Measurements from ENCODE around the gene CSNK1D.

CSNK1D gene

DNA sequence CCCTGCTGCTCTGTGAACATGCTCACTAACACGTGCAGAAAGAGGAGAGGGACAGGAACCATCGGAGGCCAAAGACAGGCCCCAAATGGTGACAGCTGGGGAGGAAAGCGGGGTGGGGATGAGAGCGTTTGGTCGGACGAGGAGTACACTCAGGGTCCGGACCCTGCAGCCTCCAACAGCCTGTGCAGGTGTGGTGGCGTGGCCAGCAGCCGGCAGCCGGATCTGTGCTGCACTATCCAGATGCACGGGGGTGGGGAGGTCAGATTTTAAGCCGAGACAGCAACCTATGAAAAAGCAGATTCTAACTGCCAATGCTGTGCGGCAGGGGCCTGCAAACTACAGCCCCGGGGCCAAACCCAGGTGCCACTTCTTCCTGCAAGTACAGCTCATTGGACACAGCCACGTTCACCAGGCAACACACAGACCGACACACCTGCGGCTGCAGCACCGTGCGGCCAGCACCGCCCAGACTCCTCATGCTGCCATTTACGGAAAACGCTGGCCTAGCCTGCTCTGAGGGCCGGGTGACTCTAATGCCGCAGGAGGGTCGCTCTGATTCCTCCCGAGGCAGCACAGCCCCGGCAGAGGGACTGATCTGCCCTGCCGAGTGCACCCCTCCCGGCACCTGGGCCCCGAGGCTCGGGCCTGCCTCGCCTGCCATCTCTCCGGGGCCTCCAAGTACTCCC, 23.5 kb downstream of the CSNK1D start:
- peaks cover 7% of the 10 kb centered on the region for H3K79me2 ChIP-seq (ENCODE audit: control insufficient read depth, low read length)
- H3K4me3 ChIP-seq (ENCODE audit: low read length): no peak overlapping the region
- H3K36me3 ChIP-seq (ENCODE audit: control insufficient read depth, low read length): peaks cover 88% of the 10 kb centered on the region
- TF ChIP-seq EZH2phosphoT487 (IDR thresholded peaks at IDR 0.05; ENCODE audit: borderline replicate concordance, low read length): no peak
- TF ChIP-seq, protein P1, sequence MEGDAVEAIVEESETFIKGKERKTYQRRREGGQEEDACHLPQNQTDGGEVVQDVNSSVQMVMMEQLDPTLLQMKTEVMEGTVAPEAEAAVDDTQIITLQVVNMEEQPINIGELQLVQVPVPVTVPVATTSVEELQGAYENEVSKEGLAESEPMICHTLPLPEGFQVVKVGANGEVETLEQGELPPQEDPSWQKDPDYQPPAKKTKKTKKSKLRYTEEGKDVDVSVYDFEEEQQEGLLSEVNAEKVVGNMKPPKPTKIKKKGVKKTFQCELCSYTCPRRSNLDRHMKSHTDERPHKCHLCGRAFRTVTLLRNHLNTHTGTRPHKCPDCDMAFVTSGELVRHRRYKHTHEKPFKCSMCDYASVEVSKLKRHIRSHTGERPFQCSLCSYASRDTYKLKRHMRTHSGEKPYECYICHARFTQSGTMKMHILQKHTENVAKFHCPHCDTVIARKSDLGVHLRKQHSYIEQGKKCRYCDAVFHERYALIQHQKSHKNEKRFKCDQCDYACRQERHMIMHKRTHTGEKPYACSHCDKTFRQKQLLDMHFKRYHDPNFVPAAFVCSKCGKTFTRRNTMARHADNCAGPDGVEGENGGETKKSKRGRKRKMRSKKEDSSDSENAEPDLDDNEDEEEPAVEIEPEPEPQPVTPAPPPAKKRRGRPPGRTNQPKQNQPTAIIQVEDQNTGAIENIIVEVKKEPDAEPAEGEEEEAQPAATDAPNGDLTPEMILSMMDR (IDR thresholded peaks at IDR 0.05; ENCODE audit: low read depth, low read length, poor library complexity, severe bottlenecking): no peak
- H3K9me3 ChIP-seq (ENCODE audit: control insufficient read depth, insufficient read depth, low read length): no peaks in the 10 kb centered on the region
- no peak overlapping the region for H3K4me2 ChIP-seq (ENCODE audit: low read length)
- H3K4me1 ChIP-seq (ENCODE audit: control insufficient read depth, low read length): no peaks in the 10 kb centered on the region
- H4K20me1 ChIP-seq (ENCODE audit: control insufficient read depth, insufficient read depth, low read depth, low read length): 0 out of 2 replicates have a peak, but pooled peaks cover 2% of the 10 kb centered on the region
- H3K9me2 ChIP-seq (replicated peaks; ENCODE audit: control insufficient read depth, low read length): no peaks in the 10 kb centered on the region
- no peaks in the 10 kb centered on the region for H3F3A ChIP-seq (ENCODE audit: control insufficient read depth, insufficient read depth)
- no peaks in the 10 kb centered on the region for H3K27me3 ChIP-seq (ENCODE audit: control insufficient read depth, low read length)
- no peak overlapping the region for H3K27ac ChIP-seq (ENCODE audit: low read depth, low read length)

GRCh38 chr17:82248815-82249674, 24.5 kb downstream of the CSNK1D start:
- H3K4me3 ChIP-seq (ENCODE audit: low read length): no peak overlapping the region
- H3K27ac ChIP-seq (ENCODE audit: low read depth, low read length): no peak overlapping the region
- H3K36me3 ChIP-seq (ENCODE audit: control insufficient read depth, low read length): peaks cover 94% of the 10 kb centered on the region
- H4K20me1 ChIP-seq (ENCODE audit: control insufficient read depth, insufficient read depth, low read depth, low read length): 0 out of 2 replicates have a peak, but pooled peaks cover 6% of the 10 kb centered on the region
- no peaks in the 10 kb centered on the region for H3K9me3 ChIP-seq (ENCODE audit: control insufficient read depth, insufficient read depth, low read length)
- H3F3A ChIP-seq (ENCODE audit: control insufficient read depth, insufficient read depth): 0 out of 2 replicates have a peak, but pooled peaks cover 1% of the 10 kb centered on the region
- no peaks in the 10 kb centered on the region for H3K4me1 ChIP-seq (ENCODE audit: control insufficient read depth, low read length)
- H3K4me2 ChIP-seq (ENCODE audit: low read length): no peak overlapping the region
- peaks cover 7% of the 10 kb centered on the region for H3K79me2 ChIP-seq (ENCODE audit: control insufficient read depth, low read length)
- TF ChIP-seq EZH2phosphoT487 (IDR thresholded peaks at IDR 0.05; ENCODE audit: borderline replicate concordance, low read length): no peak
- TF ChIP-seq, protein P1 (IDR thresholded peaks at IDR 0.05; ENCODE audit: low read depth, low read length, poor library complexity, severe bottlenecking): no peak
- no peaks in the 10 kb centered on the region for H3K9me2 ChIP-seq (replicated peaks; ENCODE audit: control insufficient read depth, low read length)
- H3K27me3 ChIP-seq (ENCODE audit: control insufficient read depth, low read length): no peaks in the 10 kb centered on the region

DNA sequence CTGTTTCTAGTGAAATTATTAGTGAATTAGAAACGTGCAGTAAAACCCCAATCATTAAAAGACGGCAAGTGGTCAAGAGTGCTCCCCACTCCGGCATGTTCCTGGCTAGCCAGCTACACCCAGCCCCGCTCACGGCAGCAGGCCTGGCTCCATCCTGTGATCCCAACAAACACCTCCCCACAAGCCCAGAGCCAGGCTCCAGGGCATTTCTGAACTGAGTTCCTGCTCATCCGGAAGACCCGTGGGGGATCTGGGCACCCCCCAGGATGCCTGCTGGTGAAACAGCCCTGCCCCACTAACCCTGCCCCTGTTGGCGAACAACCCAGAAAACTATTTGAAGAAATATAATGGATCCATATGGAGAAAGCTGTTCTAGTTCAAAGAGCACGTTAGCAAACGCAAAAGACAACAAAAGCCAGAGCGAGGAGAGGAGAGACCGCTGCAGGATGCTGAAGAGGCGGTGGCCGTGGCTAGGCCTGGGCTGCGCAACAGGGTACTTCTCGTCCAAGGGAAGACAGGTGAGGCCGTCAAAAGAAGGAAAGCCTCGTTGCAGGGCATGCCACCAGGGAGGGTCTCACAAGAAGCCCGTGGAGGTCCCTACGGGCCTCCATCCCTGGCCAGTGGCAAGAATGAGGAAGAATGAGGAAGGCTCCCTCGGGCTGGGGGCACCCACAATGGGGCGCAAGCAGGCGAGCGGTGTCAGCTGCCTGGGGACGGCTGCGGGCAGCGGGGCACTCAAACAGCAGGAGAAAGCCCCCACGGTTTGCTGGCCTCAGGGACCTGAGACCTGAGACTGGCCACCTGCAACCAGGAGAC, 25.4 kb downstream of the CSNK1D start:
- Histone ChIP-seq H4K20me1 (ENCODE audit: control insufficient read depth, insufficient read depth, low read depth, low read length) (0 out of 2 replicates have a peak, but pooled peaks cover 6% of the 10 kb centered on the region), H3F3A (ENCODE audit: control insufficient read depth, insufficient read depth) (peaks cover 2% of the 10 kb centered on the region; the same call in 1 of the 2 replicates), H3K27ac (ENCODE audit: low read depth, low read length) (no peak overlapping the region), H3K4me2 (ENCODE audit: low read length) (no peak overlapping the region), H3K79me2 (ENCODE audit: control insufficient read depth, low read length) (peaks cover 6% of the 10 kb centered on the region), H3K4me1 (ENCODE audit: control insufficient read depth, low read length) (no peaks in the 10 kb centered on the region), H3K9me3 (ENCODE audit: control insufficient read depth, insufficient read depth, low read length) (no peaks in the 10 kb centered on the region), H3K9me2 (replicated peaks; ENCODE audit: control insufficient read depth, low read length) (no peaks in the 10 kb centered on the region), H3K4me3 (ENCODE audit: low read length) (no peak overlapping the region), H3K27me3 (ENCODE audit: control insufficient read depth, low read length) (no peaks in the 10 kb centered on the region), H3K36me3 (ENCODE audit: control insufficient read depth, low read length) (peaks cover 98% of the 10 kb centered on the region)
- TF ChIP-seq, protein P1 (IDR thresholded peaks at IDR 0.05; ENCODE audit: low read depth, low read length, poor library complexity, severe bottlenecking): no peak
- TF ChIP-seq EZH2phosphoT487 (IDR thresholded peaks at IDR 0.05; ENCODE audit: borderline replicate concordance, low read length): no peak
